Right lobe of liver (tissue), 6 donors: ENCODE results near the gene JAG1. TPM values are rescaled to one million over a fixed set of nuclear protein-coding genes. Genes with fewer than 3 reads are reported as not detected.
"Not testable (repeated sequence)": the region's sequence is repeated elsewhere in the genome, so short reads cannot be mapped to it uniquely, and the experiment has no call there.

Experiments
- ATAC-seq, 4 donors: fragments of 200-7000 bp; cut with Tn5 transposase; one replicate each; pipeline ENCODE4 v1.9.1; 2020; ENCODE audit warnings: mild to moderate bottlenecking in 4 of 4, moderate library complexity in 4 of 4
- DNase-seq, 3 donors: peaks; one replicate each; pipeline ENCODE4 v3.0.0-alpha.2; 2020
- H3K27ac ChIP-seq, 3 donors: fragments of 200-600 bp; one replicate each; pipeline ENCODE4 v1.8.0; 2022
- H3K27me3 ChIP-seq, 2 donors: fragments of 200-600 bp; one replicate each; pipeline ENCODE4 v1.8.0; 2022
- H3K36me3 ChIP-seq, 4 donors: fragments of 200-600 bp; sonication (generic) in 1 of 4; one replicate each; pipeline versions ENCODE4 v1.5.1 to v1.8.0; 2017 to 2022; ENCODE audit warnings: control low read depth in 1 of 4
- H3K4me1 ChIP-seq, 4 donors: fragments of 200-600 bp; sonication (generic) in 1 of 4; one replicate each; pipeline versions ENCODE4 v1.5.1 to v1.8.0; 2017 to 2022; ENCODE audit warnings: control low read depth in 1 of 4
- H3K4me3 ChIP-seq, 3 donors: fragments of 200-600 bp; one replicate each; pipeline ENCODE4 v1.8.0; 2022
- H3K9me3 ChIP-seq, 4 donors: fragments of 200-600 bp; sonication (generic) in 1 of 4; one replicate each; pipeline versions ENCODE4 v1.5.1 to v1.8.0; 2017 to 2022; ENCODE audit warnings: control low read depth in 1 of 4
- CTCF ChIP-seq, 4 donors: fragments of 200-600 bp in 3 of 4; fragments of 450-650 bp in 1 of 4; IDR thresholded peaks; one replicate each; pipeline versions ENCODE4 v1.5.1 to v1.8.0; 2016 to 2022; ENCODE audit warnings: antibody characterized with exemption in 4 of 4, mild to moderate bottlenecking in 2 of 4
- POLR2A ChIP-seq: fragments of 450-650 bp; IDR thresholded peaks from one replicate; pipeline ENCODE4 v1.6.1; 2017; ENCODE audit warnings: antibody characterized with exemption, mild to moderate bottlenecking
- WGBS: methylation state at CpG from one replicate; pipeline ENCODE4 v1.1.6; 2018; ENCODE audit warnings: low coverage, low lambda C conversion rate; ENCODE audit not compliant: insufficient coverage; ENCODE audit errors: missing lambda C conversion rate; 5-methylcytosine and 5-hydroxymethylcytosine counted together
- intact Hi-C, 2 donors: fragments of 100-400 bp; cut with DNase I; formaldehyde crosslinking; loops; one replicate each; pipeline versions ENCODE4 v1.11.2 to v1.14.1; 2022
- total RNA-seq, 6 experiments: library from RNA; depleted of rRNA in 2 of 6; stranded (reverse); fragments of >200 nt in 2 of 6; fragmentation: NEBNext Ultra II Directional in 3 of 6; extraction: Animal tissue kit (Norgen Biotek cat#: 25700) in 3 of 6; gene quantifications; one replicate each; pipeline versions ENCODE4 v1.1.0 to v1.2.4, GENCODE V29; 2016 to 2023
- donor health status: DM: no; HTN: yes; CAD: no.
- donor health status: DM: no; HTN: no; CAD: no.
- donor health status: DM: no; HTN: no; CAD: no.
- donor health status: DM: no; HTN: yes; CAD: no.
- donor health status: DM: no; HTN: yes; CAD: no.

Gene JAG1
- total RNA-seq, 6 experiments from 2014 or later, result 3.1 to 8.5 (median 6.7) TPM

- Histone ChIP-seq H3K4me3 (no peak overlapping the region), H3K9me3 (no peaks in the 10 kb centered on the region), H3K27ac (no peak overlapping the region), H3K36me3 (no peaks in the 10 kb centered on the region), H3K4me1 (no peaks in the 10 kb centered on the region), H3K27me3 (no peaks in the 10 kb centered on the region)
- no peak for DNase-seq
- TF ChIP-seq POLR2A (no peak), CTCF (IDR thresholded peaks at IDR 0.05) (no peak)
- intact Hi-C loops, result no loop called here
- no peak for ATAC-seq
- 76% methylated on average over 3 of the region's 3 CpGs for WGBS
These were observed 52.6 kb downstream of the JAG1 start for GRCh38 chr20:10621149-10621548.

GRCh38 chr20:10619427-10619826 lies 54.4 kb downstream of the JAG1 start:
- TF ChIP-seq CTCF (IDR thresholded peaks at IDR 0.05) (no peak), POLR2A (no peak)
- H3K4me3 ChIP-seq, result no peak overlapping the region
- WGBS, result 87% methylated on average over 3 of the region's 3 CpGs
- intact Hi-C loops, result no loop called here
- DNase-seq, result no peak
- no peak overlapping the region for H3K27ac ChIP-seq
- no peaks in the 10 kb centered on the region for H3K36me3 ChIP-seq
- ATAC-seq, result no peak
- no peaks in the 10 kb centered on the region for H3K27me3 ChIP-seq
- no peaks in the 10 kb centered on the region for H3K4me1 ChIP-seq
- no peaks in the 10 kb centered on the region for H3K9me3 ChIP-seq

- H3K9me3 ChIP-seq, result no peaks in the 10 kb centered on the region
- no peak overlapping the region for H3K27ac ChIP-seq
- DNase-seq, result no peak
- H3K27me3 ChIP-seq, result no peaks in the 10 kb centered on the region
- ATAC-seq, result no peak
- intact Hi-C loops, result no loop called here
- H3K4me1 ChIP-seq, result no peaks in the 10 kb centered on the region
- WGBS, result 87% methylated on average over 6 of the region's 6 CpGs
- H3K4me3 ChIP-seq, result no peak overlapping the region
- no peaks in the 10 kb centered on the region for H3K36me3 ChIP-seq
- TF ChIP-seq CTCF (IDR thresholded peaks at IDR 0.05), result no peak
- TF ChIP-seq POLR2A, result no peak
These were observed 55.1 kb downstream of the JAG1 start for GRCh38 chr20:10618611-10619245.

GRCh38 chr20:10617549-10618133 lies 56.2 kb downstream of the JAG1 start:
- H3K27ac ChIP-seq, H3K4me1 ChIP-seq, intact Hi-C loops, H3K36me3 ChIP-seq, DNase-seq, H3K4me3 ChIP-seq, H3K27me3 ChIP-seq, H3K9me3 ChIP-seq, ATAC-seq: not testable (repeated sequence)
- 91% methylated on average over 3 of the region's 4 CpGs for WGBS

GRCh38 chr20:10616212-10616611 lies 57.6 kb downstream of the JAG1 start:
- no peak overlapping the region for H3K4me3 ChIP-seq
- WGBS, result 100% methylated on average over 3 of the region's 3 CpGs
- H3K4me1 ChIP-seq, result no peaks in the 10 kb centered on the region
- no peaks in the 10 kb centered on the region for H3K36me3 ChIP-seq
- no peak for TF ChIP-seq CTCF (IDR thresholded peaks at IDR 0.05)
- H3K27me3 ChIP-seq, result no peaks in the 10 kb centered on the region
- H3K27ac ChIP-seq, result no peak overlapping the region
- ATAC-seq (no peak), DNase-seq (no peak)
- no peaks in the 10 kb centered on the region for H3K9me3 ChIP-seq
- intact Hi-C loops, result no loop called here
